Suppressor macrophage treated with lipopolysaccharide for 1 hour (primary cell): ENCODE measurements around the gene RNF126.
"Not testable (repeated sequence)": the region's sequence is repeated elsewhere in the genome, so short reads cannot be mapped to it uniquely, and the experiment has no call there.

Experiments
- DNase-seq, 3 donors: peaks; one replicate each; pipeline ENCODE4 v3.0.0-alpha.2; 2020 to 2022

RNF126 gene

DNA sequence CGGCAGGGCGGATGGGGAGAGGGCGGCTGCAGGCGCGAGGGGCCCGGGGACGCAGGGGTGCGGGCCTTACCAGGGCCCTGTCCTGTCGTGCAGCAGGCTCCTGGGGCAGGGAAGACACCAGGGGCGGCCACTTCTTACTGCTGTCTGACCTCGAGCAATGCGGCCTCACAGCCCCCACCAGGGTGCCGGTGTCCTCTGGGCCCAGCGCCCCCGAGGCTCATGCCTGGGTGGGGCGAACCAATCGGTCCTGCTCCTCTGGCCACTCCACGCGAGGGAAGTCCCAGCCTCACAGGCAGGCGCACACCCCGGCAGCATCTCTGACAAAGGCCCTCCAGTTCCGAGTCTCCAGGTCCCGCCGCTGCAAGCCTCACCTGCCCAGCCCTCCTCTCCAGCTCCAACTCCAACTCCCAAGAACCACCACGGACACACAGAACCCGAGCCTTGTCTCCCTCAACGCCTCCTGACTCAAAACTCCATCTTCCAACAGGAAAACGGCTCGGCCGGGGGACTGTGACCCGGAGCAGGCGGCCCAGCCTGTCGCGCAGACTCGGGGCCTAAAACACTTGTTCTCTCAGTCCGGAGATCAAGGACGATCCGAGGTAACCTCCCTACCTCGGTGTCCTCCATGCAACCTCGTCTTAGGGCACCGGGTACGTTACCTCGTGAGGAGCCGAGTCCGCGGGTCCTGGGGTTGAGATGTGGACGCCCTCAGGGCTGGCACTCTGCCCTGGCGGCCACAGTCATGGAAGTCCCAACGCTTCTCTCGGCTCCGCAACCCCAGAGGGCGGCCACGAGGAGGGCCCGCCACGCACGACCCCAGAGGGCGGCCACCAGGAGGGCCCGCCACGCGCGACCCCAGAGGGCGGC lies 16.9 kb downstream of the RNF126 start:
- DNase-seq: no peak

DNA sequence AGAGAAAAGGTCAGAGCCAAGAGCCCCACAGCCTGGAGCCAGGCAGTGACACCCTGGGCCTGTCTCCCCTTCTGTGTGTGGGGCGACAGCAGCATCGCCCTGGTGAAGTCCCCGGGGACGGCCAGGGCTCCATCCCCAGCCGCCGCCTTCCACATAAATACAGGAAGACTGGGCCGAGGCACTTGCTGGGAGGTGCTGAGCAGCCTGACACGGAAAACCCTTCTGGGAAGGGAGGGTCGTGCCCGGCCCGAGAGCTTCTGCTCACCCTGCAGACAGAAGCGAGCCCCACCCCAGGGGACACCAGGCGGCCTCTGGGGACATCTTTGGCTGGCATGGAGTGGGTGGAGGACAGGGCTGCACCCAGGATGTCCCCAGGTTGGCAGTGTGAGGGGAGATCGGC lies 18.2 kb downstream of the RNF126 start:
- DNase-seq: no peak

GRCh38 chr19:644363-644762 lies 18.7 kb downstream of the RNF126 start:
- DNase-seq: no peak

- DNase-seq: no peak
Measured at GRCh38 chr19:643736-644135, 19.3 kb downstream of the RNF126 start.

- DNase-seq: no peak
Measured at GRCh38 chr19:642767-643727, 20.0 kb downstream of the RNF126 start.

- no peak for DNase-seq
Measured at GRCh38 chr19:641702-642101, 21.3 kb downstream of the RNF126 start.

DNA sequence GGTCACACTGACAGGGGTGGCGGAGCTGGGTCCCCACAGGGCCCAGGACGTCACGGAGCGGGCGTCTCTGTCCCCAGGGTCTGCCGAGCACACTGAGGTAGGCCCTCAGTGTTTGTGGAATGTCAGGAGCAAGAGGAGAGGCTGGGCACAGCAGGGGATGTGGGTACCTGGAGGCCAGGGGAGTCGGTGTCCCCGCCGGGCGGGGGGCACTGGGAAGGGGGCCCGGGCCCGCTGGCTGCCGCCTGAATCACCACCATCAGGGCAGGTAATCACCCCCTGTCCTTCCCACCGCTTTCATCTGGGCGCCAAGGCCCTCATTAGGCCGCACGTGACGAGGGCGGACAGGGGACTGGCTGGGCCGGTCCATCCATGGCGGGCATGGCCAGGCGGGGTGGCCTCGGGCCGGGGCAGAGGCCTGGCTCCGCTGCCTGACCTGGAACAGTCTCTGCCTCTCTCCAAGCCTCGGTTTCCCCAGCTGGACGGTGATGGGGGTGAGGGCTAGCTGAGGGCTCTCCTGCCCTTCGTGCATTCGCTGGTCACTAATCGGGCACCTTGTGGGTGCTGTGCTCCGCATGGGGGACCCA lies 22.3 kb downstream of the RNF126 start:
- DNase-seq: no peak

DNA sequence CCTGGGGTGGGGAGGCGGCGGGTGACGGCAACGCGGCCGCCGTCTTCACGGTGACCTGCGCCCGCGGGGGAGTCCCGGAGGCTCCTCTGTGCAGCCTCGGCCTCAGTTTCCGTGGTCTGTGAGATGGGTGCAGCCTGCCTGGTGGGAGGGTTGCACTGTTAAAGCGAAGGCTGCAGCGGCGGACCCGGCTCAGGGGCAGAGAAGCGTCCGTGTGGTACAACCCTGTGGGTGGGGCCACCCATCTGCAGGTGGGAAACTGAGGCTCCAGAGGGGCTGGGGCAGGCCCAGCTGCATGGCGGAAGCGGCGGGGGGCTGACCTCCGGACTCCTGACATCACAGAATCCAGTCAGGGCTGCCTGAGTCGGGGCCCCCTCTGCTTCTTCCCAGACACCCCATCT lies 22.9 kb downstream of the RNF126 start:
- no peak for DNase-seq

DNA sequence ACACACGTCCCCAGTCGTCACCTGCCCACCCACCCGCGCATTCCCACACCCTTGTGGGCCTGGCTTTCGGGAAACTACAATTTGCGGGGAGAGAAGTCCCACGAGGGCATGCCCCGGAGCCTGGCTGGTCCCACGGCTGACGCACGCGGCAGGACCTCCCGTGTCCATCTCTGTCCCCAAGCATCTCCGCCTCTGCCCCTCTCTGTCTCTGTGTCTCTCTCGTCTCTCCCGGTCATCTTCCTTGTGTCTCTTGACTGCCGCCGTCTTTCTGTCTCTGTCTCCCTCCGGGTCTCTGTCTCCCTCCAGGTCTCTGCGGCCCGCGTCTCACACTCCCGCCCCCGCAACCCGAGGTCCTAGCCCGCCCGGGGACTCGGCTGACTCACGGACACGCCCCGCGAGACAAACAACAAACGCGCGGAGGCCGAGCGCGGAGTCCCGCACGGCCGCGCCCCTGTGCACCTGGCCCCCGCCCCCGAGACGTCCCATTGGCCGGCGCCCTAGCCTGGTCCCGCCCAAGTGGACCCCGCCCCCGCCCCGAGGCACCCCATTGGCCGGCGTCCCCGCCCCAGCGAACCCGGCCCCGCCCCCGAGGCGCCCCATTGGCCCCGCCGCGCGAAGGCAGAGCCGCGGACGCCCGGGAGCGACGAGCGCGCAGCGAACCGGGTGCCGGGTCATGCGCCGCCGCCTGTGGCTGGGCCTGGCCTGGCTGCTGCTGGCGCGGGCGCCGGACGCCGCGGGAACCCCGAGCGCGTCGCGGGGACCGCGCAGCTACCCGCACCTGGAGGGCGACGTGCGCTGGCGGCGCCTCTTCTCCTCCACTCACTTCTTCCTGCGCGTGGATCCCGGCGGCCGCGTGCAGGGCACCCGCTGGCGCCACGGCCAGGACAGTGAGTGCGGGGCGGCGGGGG lies 23.5 kb downstream of the RNF126 start, which contains the start of gene FGF22:
TSS of gene FGF22 (plus strand) at position 627 of the 908 bp plus-strand sequence. CDS start at position 674, 47 bp downstream.
- DNase-seq: peak; percentile 92 to 99 (median 99)

GRCh38 chr19:638906-639252 lies 24.1 kb downstream of the RNF126 start:
- no peak for DNase-seq

DNA sequence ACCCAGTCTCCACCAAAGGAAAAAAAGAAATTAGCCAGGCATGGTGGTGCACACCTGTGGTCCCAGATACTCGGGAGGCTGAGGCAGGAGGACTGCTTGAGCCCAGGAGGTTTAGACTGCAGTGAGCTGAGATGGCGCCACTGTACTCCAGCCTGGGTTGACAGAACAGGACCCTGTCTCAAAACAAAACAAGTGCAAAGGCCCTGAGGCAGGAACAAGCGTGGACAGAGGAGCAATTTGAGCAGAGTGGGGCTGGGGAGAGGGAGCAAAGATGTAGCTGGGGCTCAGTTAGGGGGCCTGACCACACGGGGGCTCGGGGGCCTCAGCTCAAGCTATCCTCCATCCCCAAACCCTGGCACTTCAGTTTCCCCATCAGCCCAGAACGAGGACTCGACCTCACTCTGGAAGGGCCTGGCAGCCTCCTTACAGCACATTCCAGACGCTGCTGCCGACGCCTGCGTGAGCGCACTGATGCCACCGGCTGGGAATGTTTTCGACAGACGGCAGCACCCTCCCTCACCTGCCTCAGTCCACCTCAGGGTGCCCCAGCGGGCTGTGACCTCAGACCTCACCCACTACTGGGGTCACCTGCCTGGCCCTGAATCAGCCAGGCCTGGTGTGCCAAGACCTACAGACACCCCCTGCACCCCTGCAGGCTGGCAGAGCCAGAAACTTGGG lies 27.9 kb downstream of the RNF126 start:
- no peak for DNase-seq

DNA sequence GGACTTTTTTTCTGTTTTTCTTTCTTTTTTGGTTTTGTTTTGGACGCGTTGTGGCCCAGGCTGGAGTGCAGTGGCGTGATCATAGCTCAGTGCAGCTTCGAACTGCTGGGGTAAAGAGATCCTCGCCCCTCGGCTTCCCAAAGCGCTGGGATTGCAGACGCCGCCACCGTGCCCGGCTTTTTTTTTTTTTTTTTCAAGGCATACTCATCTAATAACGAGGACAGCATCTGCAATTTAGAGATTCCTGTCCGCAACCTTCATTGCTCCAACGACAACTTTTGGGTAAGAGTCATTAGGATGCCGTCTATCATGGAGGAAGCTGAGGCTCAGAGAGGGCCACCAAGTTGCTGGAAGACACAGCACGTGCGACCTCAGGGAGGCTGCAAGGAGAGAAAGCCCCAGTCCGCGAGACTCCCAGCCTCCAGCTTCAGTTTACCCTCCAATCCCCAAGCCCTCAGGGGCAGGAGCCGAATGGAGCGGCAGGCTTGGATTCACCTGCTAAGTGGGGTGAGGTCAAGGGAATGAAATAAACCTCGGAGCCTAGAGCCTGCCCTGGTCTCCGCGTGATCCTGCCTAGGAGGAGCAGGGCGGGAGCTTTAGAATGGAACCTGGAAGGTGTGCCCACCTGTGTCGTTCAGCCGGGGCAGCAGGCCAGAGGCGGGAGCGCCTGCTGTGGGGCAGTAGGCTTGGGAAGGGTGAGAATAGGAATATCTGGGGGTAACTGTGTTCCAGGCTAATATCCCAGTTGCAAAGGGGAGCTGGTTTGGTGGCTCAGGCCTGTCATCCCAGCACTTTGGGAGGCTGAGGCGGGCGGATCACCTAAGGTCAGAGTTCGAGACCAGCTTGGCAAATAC lies 29.0 kb downstream of the RNF126 start:
- DNase-seq: peak in 1 of 3 donors; percentile 15

DNA sequence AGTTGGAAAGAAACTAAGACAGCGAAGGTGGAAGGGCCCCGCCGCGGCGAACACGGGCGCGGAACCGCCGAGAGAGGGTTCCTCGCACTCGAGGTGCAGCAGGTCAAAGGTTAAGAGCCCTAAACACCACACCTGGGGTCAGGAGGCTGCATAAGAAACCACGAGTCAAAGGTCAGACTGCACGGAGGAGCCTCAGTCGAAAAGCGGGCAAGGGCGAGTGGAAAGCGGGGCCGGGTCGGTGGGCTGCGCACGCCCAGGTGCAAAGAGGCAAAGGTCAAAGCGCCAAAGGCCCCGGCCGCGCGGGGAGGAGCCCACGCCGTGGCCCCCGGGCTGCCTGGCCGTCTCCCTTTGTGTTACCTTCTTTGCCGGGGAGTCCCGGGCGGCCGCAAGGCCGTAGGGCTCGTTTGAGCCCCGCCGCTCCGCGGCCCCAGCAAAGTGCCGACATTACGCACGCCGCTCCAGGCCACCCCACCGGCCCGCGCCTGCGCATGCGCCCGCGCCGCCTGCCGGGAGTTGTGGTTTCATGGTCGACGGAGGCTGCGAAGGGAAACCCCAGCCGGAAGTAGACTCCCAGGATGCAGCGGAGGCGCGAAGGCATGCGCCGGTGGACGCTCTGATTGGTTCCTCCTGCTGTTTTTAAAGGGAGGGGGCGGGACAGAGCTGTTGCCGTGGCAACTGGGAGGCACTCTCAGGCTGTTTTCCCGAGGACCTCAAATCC lies 29.8 kb downstream of the RNF126 start, which contains the start of gene POLRMT:
TSS of gene POLRMT (minus strand) at position 470 of the 718 bp plus-strand sequence. CDS start at position 445, 25 bp downstream.
- DNase-seq: peak; percentile 98 to 99 (median 99)

GRCh38 chr19:632579-633067 lies 30.4 kb downstream of the RNF126 start:
- DNase-seq: peak; percentile 72 to 92 (median 79)

DNA sequence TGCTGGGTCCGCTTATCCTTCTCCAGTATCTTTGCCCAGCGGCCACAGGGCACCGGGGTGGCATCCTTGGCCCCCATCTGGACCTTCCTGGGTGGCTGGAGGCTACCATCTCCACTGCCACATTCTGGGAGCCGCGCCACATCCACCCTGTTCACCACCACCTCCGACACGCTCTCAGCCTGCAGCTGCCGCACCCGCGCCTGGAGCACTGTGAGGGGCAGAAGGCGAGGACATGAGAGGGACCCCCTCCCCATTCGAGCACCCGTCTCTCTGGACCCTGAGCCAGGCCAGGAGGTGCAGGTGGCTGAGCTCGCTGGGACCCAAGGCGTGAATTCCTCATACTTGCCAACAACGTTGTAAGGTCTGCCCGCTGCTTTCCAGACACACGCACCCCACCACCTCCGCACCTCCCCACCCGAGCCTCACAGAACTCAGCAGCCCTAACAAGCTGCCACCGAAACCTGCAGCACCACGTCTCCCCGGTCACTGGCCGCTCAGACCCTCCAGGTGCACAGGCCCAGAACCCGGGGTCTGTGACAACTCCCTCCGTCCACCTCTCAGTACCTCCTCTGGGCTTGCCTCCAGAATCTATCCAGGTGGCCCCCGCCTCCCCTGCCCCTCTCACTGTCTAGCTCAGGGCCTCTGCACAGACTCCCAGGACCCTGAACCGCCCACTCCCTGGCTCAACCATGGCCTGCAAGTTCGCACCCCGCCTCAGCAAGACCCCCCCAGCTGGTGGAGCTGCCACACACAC lies 32.9 kb downstream of the RNF126 start:
- DNase-seq: no peak

DNA sequence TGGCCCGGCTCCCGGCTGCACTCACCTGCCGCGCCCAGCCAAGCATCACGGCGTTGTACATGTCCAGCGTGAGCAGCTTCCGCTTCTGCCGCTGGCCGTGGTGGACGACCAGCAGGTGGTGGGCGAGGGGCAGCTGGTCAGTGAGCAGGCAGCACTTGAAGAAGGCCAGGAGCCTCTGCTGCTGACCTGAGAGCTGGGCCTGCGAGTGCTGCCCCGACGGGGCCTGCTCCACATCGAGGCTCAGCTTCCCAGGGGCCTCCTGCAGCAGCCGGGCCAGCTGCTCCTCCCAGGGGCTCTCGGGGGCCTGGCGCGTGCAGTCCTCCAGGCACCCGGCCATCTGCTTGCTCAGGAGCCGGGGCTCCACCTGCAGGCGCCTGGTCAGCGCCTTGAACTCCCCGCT lies 33.5 kb downstream of the RNF126 start:
- not testable (repeated sequence) for DNase-seq

DNA sequence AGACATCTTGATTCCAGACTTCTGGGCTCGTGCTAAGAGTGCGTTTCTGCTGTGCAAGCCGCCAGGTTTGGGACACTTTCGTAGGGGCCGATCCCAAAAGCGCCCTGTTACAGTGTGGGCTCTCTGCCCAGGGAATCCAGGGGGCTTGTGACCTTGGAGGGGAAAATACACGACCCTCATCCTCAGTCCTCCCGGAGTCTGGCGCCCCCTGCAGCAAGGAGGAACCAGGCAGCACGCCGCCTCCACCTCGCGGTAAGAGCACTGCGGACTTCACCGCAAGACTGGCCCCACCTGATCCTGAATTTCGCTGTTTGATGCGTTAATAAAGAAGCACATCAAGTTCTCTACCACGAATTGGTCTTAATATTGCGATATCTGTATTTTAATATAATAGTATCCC lies 34.8 kb downstream of the RNF126 start:
- DNase-seq: peak in 1 of 3 donors; percentile 28

- DNase-seq: not testable (repeated sequence)
Measured at GRCh38 chr19:626566-626965, 36.4 kb downstream of the RNF126 start.

DNA sequence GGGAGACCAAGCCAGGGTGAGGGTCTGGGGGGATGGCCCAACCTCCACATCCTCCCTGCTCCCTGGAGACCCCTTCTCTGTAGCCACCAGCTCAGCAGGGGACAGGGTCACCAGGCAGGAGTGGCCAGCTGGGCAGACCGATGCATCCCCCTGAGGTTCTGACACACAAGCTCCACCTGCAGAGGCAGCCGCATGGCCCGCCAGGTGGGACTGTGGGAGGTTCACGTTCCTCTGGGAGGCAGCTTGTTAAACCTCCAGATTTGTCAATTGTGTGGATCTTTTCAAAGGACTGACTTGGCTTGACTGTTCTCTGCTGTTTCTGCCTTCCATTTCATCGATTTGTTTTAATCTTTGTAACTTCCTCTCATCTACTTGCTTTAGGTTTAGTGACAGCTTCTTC lies 37.8 kb downstream of the RNF126 start:
- no peak for DNase-seq
